ENCODE results near the gene SLC16A14. TPM values are rescaled to one million over a fixed set of nuclear protein-coding genes. Genes with fewer than 3 reads are reported as not detected.
"Not testable (repeated sequence)": the region's sequence is repeated elsewhere in the genome, so short reads cannot be mapped to it uniquely, and the experiment has no call there.

SLC16A14 gene
- total RNA-seq: 5.4 TPM
- long read RNA-seq, partial matches to known transcripts: 0 of 1 reads
- long read RNA-seq, other reads (novel, unspliced or antisense): 0 of 1 reads

- ATAC-seq: peak; percentile 55
- intact Hi-C loops (cut with DNase I): loop anchor here (5.0 kb wide), 1 partner anchor 64 kb away; no protein-coding TSS in a partner anchor
- no peak for DNase-seq (ENCODE audit: missing footprints)
Measured at GRCh38 chr2:230068651-230069055, at the start of gene SLC16A14. SLC16A14 (minus strand) TSS chr2:230068924; CDS start chr2:230059352, 9,572 bp downstream.

GRCh38 chr2:230106771-230107170 lies 38.0 kb upstream of the SLC16A14 start:
- DNase-seq (ENCODE audit: missing footprints): no peak
- ATAC-seq: no peak
- intact Hi-C loops (cut with DNase I): no loop called here

GRCh38 chr2:230101967-230102366 lies 33.2 kb upstream of the SLC16A14 start:
- DNase-seq (ENCODE audit: missing footprints); intact Hi-C loops (cut with DNase I); ATAC-seq: not testable (repeated sequence)

- intact Hi-C loops (cut with DNase I): no loop called here
- DNase-seq (ENCODE audit: missing footprints) (no peak), ATAC-seq (no peak)
Measured at GRCh38 chr2:230097841-230098240, 29.1 kb upstream of the SLC16A14 start.

GRCh38 chr2:230097424-230097823 lies 28.7 kb upstream of the SLC16A14 start:
- no peak for DNase-seq (ENCODE audit: missing footprints)
- intact Hi-C loops (cut with DNase I): no loop called here
- ATAC-seq: no peak

GRCh38 chr2:230090967-230091366 lies 22.2 kb upstream of the SLC16A14 start:
- intact Hi-C loops (cut with DNase I): no loop called here
- no peak for ATAC-seq

GRCh38 chr2:230085201-230085600 lies 16.5 kb upstream of the SLC16A14 start:
- no peak for DNase-seq (ENCODE audit: missing footprints)
- intact Hi-C loops (cut with DNase I): no loop called here
- ATAC-seq: no peak

More at GRCh38 chr2:230090967-230091366, 22.2 kb upstream of the SLC16A14 start:
- no peak for DNase-seq (ENCODE audit: missing footprints)

GRCh38 chr2:230077851-230078547 lies 9.3 kb upstream of the SLC16A14 start:
- ATAC-seq (no peak), DNase-seq (ENCODE audit: missing footprints) (no peak)
- intact Hi-C loops (cut with DNase I): loop anchor here (5.0 kb wide), 1 partner anchor 49 kb away; no protein-coding TSS in a partner anchor

- ATAC-seq: no peak
- no peak for DNase-seq (ENCODE audit: missing footprints)
- intact Hi-C loops (cut with DNase I): loop anchor here (5.0 kb wide), 1 partner anchor 50 kb away; no protein-coding TSS in a partner anchor
Measured at GRCh38 chr2:230076819-230077218, 8.1 kb upstream of the SLC16A14 start.

- DNase-seq (ENCODE audit: missing footprints) (no peak), ATAC-seq (no peak)
- intact Hi-C loops (cut with DNase I): loop anchor here (5.0 kb wide), 1 partner anchor 51 kb away; no protein-coding TSS in a partner anchor
Measured at GRCh38 chr2:230075988-230076631, 7.4 kb upstream of the SLC16A14 start.

- ATAC-seq: no peak
- intact Hi-C loops (cut with DNase I): no loop called here
- DNase-seq (ENCODE audit: missing footprints): no peak
Measured at GRCh38 chr2:230071421-230071820, 2.7 kb upstream of the SLC16A14 start.

GRCh38 chr2:230069402-230069801 lies 678 bp upstream of the SLC16A14 start:
- intact Hi-C loops (cut with DNase I): loop anchor here (5.0 kb wide), 1 partner anchor 63 kb away; no protein-coding TSS in a partner anchor
- DNase-seq (ENCODE audit: missing footprints) (no peak), ATAC-seq (no peak)

- DNase-seq (ENCODE audit: missing footprints) (peak; percentile 79), ATAC-seq (peak; percentile 75)
- intact Hi-C loops (cut with DNase I): loop anchor here (5.0 kb wide), 1 partner anchor 64 kb away; no protein-coding TSS in a partner anchor
Measured at GRCh38 chr2:230068016-230068650, 591 bp downstream of the SLC16A14 start.

- intact Hi-C loops (cut with DNase I): no loop called here
- DNase-seq (ENCODE audit: missing footprints): no peak
- ATAC-seq: no peak
Measured at GRCh38 chr2:230060672-230061293, 7.9 kb downstream of the SLC16A14 start.

- ATAC-seq (no peak), DNase-seq (ENCODE audit: missing footprints) (no peak)
- intact Hi-C loops (cut with DNase I): no loop called here
Measured at GRCh38 chr2:230053753-230054478, 14.8 kb downstream of the SLC16A14 start.

- no peak for ATAC-seq
- intact Hi-C loops (cut with DNase I): no loop called here
- no peak for DNase-seq (ENCODE audit: missing footprints)
Measured at GRCh38 chr2:230052299-230052698, 16.4 kb downstream of the SLC16A14 start.

- intact Hi-C loops (cut with DNase I): no loop called here
- no peak for ATAC-seq
- no peak for DNase-seq (ENCODE audit: missing footprints)
Measured at GRCh38 chr2:230050136-230050535, 18.6 kb downstream of the SLC16A14 start.

GRCh38 chr2:230048010-230048671 lies 20.6 kb downstream of the SLC16A14 start:
- intact Hi-C loops (cut with DNase I): no loop called here
- DNase-seq (ENCODE audit: missing footprints): no peak
- ATAC-seq: no peak

Measured in Right ventricle myocardium inferior (tissue), 1 donor.